SK-N-MC (cell line): Measurements from ENCODE around the gene CNST.

Experiments
- EZH2 ChIP-seq: fragments of 200-600 bp; sonication (generic); IDR thresholded peaks from one replicate; pipeline ENCODE4 v1.6.1; 2017; ENCODE audit warnings: antibody characterized with exemption
- POLR2AphosphoS5 ChIP-seq: IDR thresholded peaks from 2 replicates; pipeline ENCODE4 v1.6.1; 2012; ENCODE audit warnings: mild to moderate bottlenecking, low read depth, low read length, borderline replicate concordance

DNA sequence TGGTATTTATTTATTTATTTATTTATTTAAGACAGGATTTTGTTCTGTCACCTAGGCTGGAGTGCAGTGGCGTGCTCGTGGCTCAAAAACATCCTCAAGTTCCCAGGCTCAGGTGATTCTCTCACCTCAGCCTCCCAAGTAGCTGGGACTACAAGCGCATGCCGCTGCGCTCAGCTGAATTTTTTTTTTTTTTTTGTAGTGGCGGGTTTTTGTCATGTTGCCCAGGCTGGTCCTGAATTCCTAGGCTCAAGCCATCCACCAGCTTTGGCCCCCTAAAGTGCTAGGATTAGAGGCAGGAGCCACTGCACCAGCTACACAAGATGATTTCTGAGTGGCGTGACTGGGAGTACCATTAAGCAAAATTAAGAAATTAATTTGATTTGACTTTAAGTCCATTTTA is 31.7 kb downstream of the CNST start:
- TF ChIP-seq EZH2 = no peak
- TF ChIP-seq POLR2AphosphoS5 = no peak
